ENCODE measurements around the gene JAG2.

Gene JAG2

DNA sequence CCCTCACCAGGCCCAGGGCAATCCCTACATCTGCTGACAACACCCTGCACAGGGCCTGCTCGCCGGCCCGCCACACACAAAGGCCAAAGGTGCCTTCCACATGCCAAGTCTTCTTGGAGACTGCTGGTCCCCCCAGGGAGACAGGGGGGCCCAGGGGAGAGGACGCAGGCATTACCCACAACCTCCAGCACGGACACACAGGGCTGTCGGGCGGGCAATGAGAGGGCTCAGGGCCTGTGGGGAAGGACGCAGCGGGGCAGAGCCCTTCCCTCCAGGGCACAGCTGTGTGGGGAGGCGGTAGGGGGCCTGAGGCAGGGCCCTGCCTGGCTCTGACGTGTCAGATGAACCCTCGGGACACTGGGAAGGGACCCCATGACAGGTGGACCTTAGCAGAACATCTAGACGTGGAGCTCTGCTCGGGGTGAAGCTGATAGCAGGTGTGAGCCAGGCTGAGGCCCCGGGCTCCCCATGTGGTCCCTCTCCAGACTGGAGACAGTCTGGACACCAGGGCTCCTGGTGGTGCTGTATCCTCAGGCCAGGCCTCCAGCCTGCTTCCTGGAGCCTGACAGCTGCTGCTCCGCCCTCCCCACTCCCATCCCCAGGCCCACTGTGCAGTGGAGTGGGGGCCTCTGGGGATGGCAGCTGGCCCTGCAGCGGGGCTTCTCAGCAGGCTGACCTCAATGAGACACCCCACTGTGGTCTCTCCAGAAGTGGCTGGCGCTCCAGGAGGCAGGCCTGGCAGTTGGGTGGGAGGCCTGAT is 44.1 kb upstream of the JAG2 start:
- no peak for FAIRE-seq
- TF ChIP-seq, protein P1, sequence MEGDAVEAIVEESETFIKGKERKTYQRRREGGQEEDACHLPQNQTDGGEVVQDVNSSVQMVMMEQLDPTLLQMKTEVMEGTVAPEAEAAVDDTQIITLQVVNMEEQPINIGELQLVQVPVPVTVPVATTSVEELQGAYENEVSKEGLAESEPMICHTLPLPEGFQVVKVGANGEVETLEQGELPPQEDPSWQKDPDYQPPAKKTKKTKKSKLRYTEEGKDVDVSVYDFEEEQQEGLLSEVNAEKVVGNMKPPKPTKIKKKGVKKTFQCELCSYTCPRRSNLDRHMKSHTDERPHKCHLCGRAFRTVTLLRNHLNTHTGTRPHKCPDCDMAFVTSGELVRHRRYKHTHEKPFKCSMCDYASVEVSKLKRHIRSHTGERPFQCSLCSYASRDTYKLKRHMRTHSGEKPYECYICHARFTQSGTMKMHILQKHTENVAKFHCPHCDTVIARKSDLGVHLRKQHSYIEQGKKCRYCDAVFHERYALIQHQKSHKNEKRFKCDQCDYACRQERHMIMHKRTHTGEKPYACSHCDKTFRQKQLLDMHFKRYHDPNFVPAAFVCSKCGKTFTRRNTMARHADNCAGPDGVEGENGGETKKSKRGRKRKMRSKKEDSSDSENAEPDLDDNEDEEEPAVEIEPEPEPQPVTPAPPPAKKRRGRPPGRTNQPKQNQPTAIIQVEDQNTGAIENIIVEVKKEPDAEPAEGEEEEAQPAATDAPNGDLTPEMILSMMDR (IDR thresholded peaks at IDR 0.05; ENCODE audit: insufficient read depth, missing control alignments) = no peak
- no peak for DNase-seq (ENCODE audit: insufficient read length, low spot score)

DNA sequence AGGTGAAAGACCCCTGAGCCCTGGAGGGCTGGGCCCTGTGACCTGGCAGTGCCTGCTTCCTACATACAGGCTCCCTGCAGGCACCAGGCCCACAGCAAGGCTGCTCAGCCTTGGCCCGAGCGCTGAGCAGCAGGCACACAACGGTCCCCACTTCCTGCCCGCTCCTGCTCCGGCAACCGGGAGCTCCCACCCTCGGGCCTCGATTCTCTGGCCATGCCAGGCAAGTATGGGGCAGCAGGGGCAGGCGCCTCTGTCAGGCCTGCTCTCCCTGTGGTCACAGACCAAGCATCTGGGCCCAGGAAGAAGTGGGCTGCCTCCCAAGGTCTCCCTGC is 43.1 kb upstream of the JAG2 start:
- FAIRE-seq (no peak), DNase-seq (ENCODE audit: insufficient read length, low spot score) (no peak)
- TF ChIP-seq, protein P1 (IDR thresholded peaks at IDR 0.05; ENCODE audit: insufficient read depth, missing control alignments) = no peak

DNA sequence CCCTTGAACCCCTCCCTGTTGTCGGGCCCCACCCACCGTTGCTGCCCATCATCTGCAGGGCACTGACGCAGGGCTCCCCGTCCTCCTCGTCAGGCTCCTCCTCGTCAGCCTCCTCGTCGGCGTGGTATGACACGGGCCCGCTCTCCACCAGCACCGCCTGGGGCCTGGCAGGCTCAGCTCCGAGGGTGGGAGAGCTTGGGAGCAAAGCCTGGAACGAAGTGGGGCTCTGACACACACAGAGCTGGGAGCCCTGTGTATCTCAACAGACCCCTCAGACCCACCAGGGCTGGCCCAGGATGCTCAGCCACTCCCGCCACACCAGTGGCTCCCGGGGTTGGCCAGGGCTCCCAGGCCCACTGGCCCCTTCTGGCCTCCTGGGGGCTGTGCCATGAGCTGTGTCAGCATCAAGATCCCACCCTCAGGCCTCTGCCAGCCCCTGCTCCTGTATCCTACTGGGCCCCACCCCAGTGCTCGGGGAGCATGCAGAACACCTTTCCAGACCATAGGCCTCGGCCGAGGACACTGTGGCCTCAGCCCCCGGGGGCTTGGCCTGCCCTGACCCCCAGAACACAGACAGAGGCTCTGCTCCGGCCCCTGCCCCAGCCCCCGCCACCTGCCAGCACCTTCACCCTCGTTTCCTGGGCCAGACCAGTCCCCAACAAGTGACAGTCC is 42.6 kb upstream of the JAG2 start:
- FAIRE-seq (no peak), DNase-seq (ENCODE audit: insufficient read length, low spot score) (no peak)
- TF ChIP-seq, protein P1 (IDR thresholded peaks at IDR 0.05; ENCODE audit: insufficient read depth, missing control alignments) = no peak

DNA sequence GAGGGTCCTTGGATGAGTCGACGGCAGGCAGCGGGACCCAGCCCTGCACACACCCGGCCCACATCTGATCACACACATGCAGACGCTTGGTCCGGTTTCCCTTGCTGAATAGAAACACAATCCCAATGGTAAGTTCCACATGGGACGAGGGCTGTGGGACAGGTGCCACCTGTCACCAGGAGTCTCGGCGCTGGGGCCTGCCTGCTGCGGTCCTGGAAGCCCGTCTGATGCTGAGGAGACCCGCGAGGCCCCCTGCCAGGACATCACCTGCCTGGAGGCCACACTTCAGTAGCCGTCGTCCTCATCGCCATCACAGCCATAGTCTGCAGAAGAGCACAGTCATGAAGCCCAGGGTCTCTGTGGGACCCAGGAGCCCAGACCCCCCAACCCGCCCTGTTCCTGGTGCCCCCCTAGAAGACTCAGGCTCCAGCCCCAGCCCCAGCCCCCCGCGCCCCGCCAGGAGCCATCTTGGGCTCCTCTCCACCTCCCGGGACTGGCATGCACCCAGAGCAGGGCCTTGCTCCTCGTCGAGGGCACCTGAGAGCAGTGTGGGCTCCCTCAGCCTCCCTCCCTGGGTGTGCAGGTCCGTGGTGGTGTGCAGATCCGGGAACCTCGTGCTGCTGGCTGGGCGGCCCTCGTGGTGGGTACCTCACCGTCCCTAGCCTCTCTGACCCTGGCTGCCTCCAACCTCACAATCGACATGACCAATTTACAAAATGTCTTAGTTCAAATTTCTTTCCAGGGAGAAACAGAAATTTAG is 41.9 kb upstream of the JAG2 start:
- FAIRE-seq (no peak), DNase-seq (ENCODE audit: insufficient read length, low spot score) (no peak)
- TF ChIP-seq, protein P1 (IDR thresholded peaks at IDR 0.05; ENCODE audit: insufficient read depth, missing control alignments) = no peak

GRCh38 chr14:105209646-105210045 is 41.1 kb upstream of the JAG2 start:
- FAIRE-seq = no peak
- DNase-seq (ENCODE audit: insufficient read length, low spot score) = no peak
- TF ChIP-seq, protein P1 (IDR thresholded peaks at IDR 0.05; ENCODE audit: insufficient read depth, missing control alignments) = no peak

GRCh38 chr14:105209091-105209490 is 40.5 kb upstream of the JAG2 start:
- no peak for DNase-seq (ENCODE audit: insufficient read length, low spot score)

More at GRCh38 chr14:105209091-105209490, 40.5 kb upstream of the JAG2 start:
- TF ChIP-seq, protein P1 (IDR thresholded peaks at IDR 0.05; ENCODE audit: insufficient read depth, missing control alignments) = no peak
- FAIRE-seq = no peak
